ENCODE measurements around the gene RPS19. TPM values are rescaled to one million over a fixed set of nuclear protein-coding genes. Genes with fewer than 3 reads are reported as not detected.

The RPS19 gene
- total and polyA plus RNA-seq, 2 experiments from 2014 or later, result 840 to 1,425 TPM

DNA sequence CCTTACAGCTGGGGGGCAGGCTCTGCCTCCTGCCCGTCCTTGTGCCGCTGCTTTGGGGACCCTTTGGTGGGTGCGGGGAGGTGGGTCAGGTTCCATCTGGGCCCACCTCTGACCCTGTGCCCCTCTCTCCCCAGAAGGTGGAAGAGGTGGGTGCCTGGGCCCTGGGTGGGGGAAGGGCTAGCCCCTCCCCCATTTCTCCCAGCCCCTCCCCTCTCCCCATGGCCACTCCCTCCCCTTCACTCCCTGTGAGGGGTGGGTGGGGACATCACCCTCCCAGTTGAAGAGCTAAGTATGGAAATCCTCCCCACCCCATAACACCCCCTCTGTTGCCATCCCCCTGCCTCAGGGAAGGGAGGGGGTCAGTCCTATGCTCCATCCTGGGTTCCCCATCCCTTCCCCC is 37.1 kb downstream of the RPS19 start:
- Histone ChIP-seq H3K36me3 (replicated peaks; ENCODE audit: insufficient read depth, low read depth) (no peaks in the 10 kb centered on the region), H3K27me3 (no peaks in the 10 kb centered on the region), H3K9me2 (replicated peaks; ENCODE audit: insufficient read depth) (no peaks in the 10 kb centered on the region), H3K27ac (no peak overlapping the region), H3K4me3 (no peak overlapping the region), H3K9me3 (ENCODE audit: low read depth) (no peaks in the 10 kb centered on the region), H2AFZ (no peak overlapping the region), H3K4me1 (ENCODE audit: insufficient read depth) (no peaks in the 10 kb centered on the region), H3K4me2 (no peak overlapping the region), H4K20me1 (ENCODE audit: insufficient read depth, poor library complexity, severe bottlenecking) (no peaks in the 10 kb centered on the region), H3K79me2 (no peaks in the 10 kb centered on the region)
- no peak for DNase-seq (ENCODE audit: low spot score)
- WGBS (ENCODE audit: low lambda C conversion rate, missing lambda C conversion rate), result 82% methylated on average over 3 of the region's 3 CpGs
- TF ChIP-seq EZH2phosphoT487 (IDR thresholded peaks at IDR 0.05; ENCODE audit: low read depth, severe bottlenecking, unreplicated experiment), result no peak
- no peak for TF ChIP-seq EZH2 (IDR thresholded peaks at IDR 0.05; ENCODE audit: borderline replicate concordance)
- TF ChIP-seq, protein P1, sequence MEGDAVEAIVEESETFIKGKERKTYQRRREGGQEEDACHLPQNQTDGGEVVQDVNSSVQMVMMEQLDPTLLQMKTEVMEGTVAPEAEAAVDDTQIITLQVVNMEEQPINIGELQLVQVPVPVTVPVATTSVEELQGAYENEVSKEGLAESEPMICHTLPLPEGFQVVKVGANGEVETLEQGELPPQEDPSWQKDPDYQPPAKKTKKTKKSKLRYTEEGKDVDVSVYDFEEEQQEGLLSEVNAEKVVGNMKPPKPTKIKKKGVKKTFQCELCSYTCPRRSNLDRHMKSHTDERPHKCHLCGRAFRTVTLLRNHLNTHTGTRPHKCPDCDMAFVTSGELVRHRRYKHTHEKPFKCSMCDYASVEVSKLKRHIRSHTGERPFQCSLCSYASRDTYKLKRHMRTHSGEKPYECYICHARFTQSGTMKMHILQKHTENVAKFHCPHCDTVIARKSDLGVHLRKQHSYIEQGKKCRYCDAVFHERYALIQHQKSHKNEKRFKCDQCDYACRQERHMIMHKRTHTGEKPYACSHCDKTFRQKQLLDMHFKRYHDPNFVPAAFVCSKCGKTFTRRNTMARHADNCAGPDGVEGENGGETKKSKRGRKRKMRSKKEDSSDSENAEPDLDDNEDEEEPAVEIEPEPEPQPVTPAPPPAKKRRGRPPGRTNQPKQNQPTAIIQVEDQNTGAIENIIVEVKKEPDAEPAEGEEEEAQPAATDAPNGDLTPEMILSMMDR (IDR thresholded peaks at IDR 0.05; ENCODE audit: poor library complexity), result no peak

GRCh38 chr19:41897820-41898219 is 37.8 kb downstream of the RPS19 start:
- Histone ChIP-seq H3K4me1 (ENCODE audit: insufficient read depth) (no peaks in the 10 kb centered on the region), H3K36me3 (replicated peaks; ENCODE audit: insufficient read depth, low read depth) (no peaks in the 10 kb centered on the region), H3K4me2 (no peak overlapping the region), H4K20me1 (ENCODE audit: insufficient read depth, poor library complexity, severe bottlenecking) (no peaks in the 10 kb centered on the region), H3K27me3 (no peaks in the 10 kb centered on the region), H3K4me3 (no peak overlapping the region), H3K9me3 (ENCODE audit: low read depth) (no peaks in the 10 kb centered on the region), H3K9me2 (replicated peaks; ENCODE audit: insufficient read depth) (no peaks in the 10 kb centered on the region), H3K27ac (no peak overlapping the region), H2AFZ (no peak overlapping the region), H3K79me2 (no peaks in the 10 kb centered on the region)
- DNase-seq (ENCODE audit: low spot score), result no peak
- WGBS (ENCODE audit: low lambda C conversion rate, missing lambda C conversion rate), result 95% methylated on average over 22 of the region's 24 CpGs
- TF ChIP-seq, protein P1 (IDR thresholded peaks at IDR 0.05; ENCODE audit: poor library complexity), result no peak
- TF ChIP-seq EZH2phosphoT487 (IDR thresholded peaks at IDR 0.05; ENCODE audit: low read depth, severe bottlenecking, unreplicated experiment) (no peak), EZH2 (IDR thresholded peaks at IDR 0.05; ENCODE audit: borderline replicate concordance) (no peak)

DNA sequence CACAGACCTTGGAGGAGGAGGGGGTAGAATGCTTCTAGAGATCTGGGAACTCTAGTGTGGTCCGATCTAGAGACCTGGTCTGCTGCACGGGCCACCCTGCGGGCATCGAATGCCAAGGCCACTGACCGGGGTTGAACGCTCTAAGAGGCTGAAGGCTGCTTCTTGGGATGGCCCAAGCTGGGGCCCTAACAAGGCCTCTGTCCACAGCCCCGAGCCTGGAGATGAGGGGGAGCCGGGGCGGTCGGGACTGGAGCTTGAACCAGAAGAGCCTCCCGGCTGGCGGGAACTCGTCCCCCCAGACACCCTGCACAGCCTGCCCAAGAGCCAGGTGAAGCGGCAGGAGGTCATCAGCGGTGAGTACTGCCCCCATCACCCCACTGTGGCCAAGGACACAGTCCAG is 38.2 kb downstream of the RPS19 start:
- 98% methylated on average over 15 of the region's 15 CpGs for WGBS (ENCODE audit: low lambda C conversion rate, missing lambda C conversion rate)

More for the DNA sequence above, 38.2 kb downstream of the RPS19 start:
- no peaks in the 10 kb centered on the region for H3K4me1 ChIP-seq (ENCODE audit: insufficient read depth)
- no peaks in the 10 kb centered on the region for H3K27me3 ChIP-seq
- H3K36me3 ChIP-seq (replicated peaks; ENCODE audit: insufficient read depth, low read depth), result no peaks in the 10 kb centered on the region
- H3K9me3 ChIP-seq (ENCODE audit: low read depth), result no peaks in the 10 kb centered on the region
- H3K79me2 ChIP-seq, result no peaks in the 10 kb centered on the region
- TF ChIP-seq EZH2 (IDR thresholded peaks at IDR 0.05; ENCODE audit: borderline replicate concordance) (no peak), EZH2phosphoT487 (IDR thresholded peaks at IDR 0.05; ENCODE audit: low read depth, severe bottlenecking, unreplicated experiment) (no peak)
- TF ChIP-seq, protein P1 (IDR thresholded peaks at IDR 0.05; ENCODE audit: poor library complexity), result no peak
- H3K27ac ChIP-seq, result no peak overlapping the region
- H3K4me3 ChIP-seq, result no peak overlapping the region
- DNase-seq (ENCODE audit: low spot score), result no peak
- H3K9me2 ChIP-seq (replicated peaks; ENCODE audit: insufficient read depth), result no peaks in the 10 kb centered on the region
- no peaks in the 10 kb centered on the region for H4K20me1 ChIP-seq (ENCODE audit: insufficient read depth, poor library complexity, severe bottlenecking)
- no peak overlapping the region for H2AFZ ChIP-seq
- no peak overlapping the region for H3K4me2 ChIP-seq

All from hepatocyte (in vitro differentiated cells).